ENCODE measurements around the gene NTNG1. TPM values are rescaled to one million over a fixed set of nuclear protein-coding genes. Genes with fewer than 3 reads are reported as not detected.

NTNG1 gene
- total RNA-seq, 1 donor from 2014 or later = 0.83 TPM

DNA sequence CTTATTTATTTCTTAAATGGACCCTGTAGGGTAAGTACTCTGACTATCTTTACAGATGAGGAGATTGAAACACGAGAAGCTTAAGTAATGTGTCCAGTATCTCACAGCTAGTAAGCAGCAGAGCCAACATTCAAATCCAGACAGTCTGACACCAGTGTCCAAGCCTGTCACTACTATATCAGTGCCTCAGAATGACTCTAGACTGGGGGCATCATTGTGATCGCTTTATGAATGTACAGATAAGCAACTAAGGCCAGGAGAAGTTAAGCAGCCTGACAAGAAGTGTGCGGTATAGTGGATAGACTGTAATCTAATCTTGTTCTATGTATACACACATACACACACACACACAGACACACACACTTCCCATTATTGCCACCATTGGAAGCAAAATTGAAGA lies 158.7 kb downstream of the NTNG1 start:
- no peak for TF ChIP-seq CTCF (IDR thresholded peaks at IDR 0.05; ENCODE audit: unreplicated experiment)
- Mint-ChIP-seq H3K27me3 (ENCODE audit: low read depth) (peaks cover 2% of the 10 kb centered on the region), H3K36me3 (no peaks in the 10 kb centered on the region), H3K4me1 (peaks cover 14% of the 10 kb centered on the region), H3K4me3 (no peak overlapping the region), H3K9me3 (no peaks in the 10 kb centered on the region), H3K27ac (no peak overlapping the region)
- DNase-seq (ENCODE audit: low spot score in 2 of 2, unreplicated experiment in 2 of 2) = no peak

DNA sequence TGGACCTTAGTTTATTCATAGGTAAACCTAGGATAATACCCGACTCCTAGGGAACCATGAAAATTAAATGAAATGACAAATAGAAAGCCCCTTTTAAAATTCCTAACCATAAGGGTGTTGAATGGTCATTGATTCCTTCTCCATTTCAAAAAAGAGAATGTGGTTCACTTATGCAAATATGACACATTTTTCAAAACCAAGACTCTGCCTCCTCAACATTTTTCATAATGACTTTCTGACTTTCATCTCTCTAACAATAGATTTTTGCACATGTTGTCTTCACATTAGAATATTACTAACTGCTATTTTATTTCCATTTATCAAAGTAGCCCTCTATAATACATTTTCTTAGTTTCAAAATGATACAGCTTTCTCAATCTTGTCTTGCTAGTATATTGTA lies 169.1 kb downstream of the NTNG1 start:
- no peak for DNase-seq (ENCODE audit: low spot score in 2 of 2, unreplicated experiment in 2 of 2)
- no peak overlapping the region for H3K27ac Mint-ChIP-seq
- H3K36me3 Mint-ChIP-seq = no peaks in the 10 kb centered on the region
- peaks cover 9% of the 10 kb centered on the region for H3K9me3 Mint-ChIP-seq
- H3K27me3 Mint-ChIP-seq (ENCODE audit: low read depth) = no peaks in the 10 kb centered on the region
- no peaks in the 10 kb centered on the region for H3K4me1 Mint-ChIP-seq
- TF ChIP-seq CTCF (IDR thresholded peaks at IDR 0.05; ENCODE audit: unreplicated experiment) = no peak
- H3K4me3 Mint-ChIP-seq = no peak overlapping the region

DNA sequence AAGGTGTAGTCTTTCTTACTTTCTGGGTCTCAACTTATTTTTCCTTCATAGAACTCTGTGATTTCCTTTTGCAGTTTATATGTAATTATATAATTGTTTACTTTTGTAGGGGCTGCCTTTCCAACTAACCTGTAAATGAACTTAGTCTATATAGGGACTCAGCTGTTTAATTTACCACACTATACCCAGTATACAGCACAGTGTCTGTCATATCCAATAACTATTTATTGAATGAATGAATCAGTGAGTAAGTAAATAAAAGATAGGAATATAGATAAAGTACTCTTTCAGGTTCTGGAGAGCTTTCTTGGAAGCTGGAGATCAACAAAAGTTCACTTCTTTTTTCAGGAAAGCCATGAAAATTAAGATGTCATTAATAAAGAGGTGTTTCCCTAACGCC lies 174.8 kb downstream of the NTNG1 start:
- Mint-ChIP-seq H3K4me3 (no peak overlapping the region), H3K27ac (no peak overlapping the region), H3K36me3 (no peaks in the 10 kb centered on the region), H3K9me3 (no peaks in the 10 kb centered on the region), H3K4me1 (no peaks in the 10 kb centered on the region), H3K27me3 (ENCODE audit: low read depth) (no peaks in the 10 kb centered on the region)
- DNase-seq (ENCODE audit: low spot score in 2 of 2, unreplicated experiment in 2 of 2) = no peak
- TF ChIP-seq CTCF (IDR thresholded peaks at IDR 0.05; ENCODE audit: unreplicated experiment) = no peak

DNA sequence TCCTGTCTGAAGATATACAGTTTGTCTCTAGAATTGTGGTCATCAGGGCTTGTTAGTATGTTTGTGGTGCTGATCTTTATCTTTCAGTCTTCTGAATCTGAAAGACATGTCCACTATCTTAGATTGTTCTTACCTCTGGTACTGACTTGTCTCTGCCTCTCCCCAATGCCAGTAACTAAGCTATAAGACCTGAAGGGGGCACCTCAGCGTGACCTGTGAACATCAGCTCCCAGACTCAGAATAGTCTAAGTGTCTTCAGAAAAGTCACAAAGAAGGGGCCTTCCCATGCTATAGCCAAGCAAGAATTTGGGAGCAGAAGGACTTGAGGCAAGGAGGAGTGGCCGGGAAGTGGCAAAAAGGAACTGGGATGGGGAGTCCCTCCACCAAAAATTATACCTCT lies 178.1 kb downstream of the NTNG1 start:
- TF ChIP-seq CTCF (IDR thresholded peaks at IDR 0.05; ENCODE audit: unreplicated experiment) = no peak
- H3K9me3 Mint-ChIP-seq = no peaks in the 10 kb centered on the region
- DNase-seq (ENCODE audit: low spot score in 2 of 2, unreplicated experiment in 2 of 2) = no peak
- H3K27ac Mint-ChIP-seq = no peak overlapping the region
- peaks cover 2% of the 10 kb centered on the region for H3K4me1 Mint-ChIP-seq
- no peaks in the 10 kb centered on the region for H3K36me3 Mint-ChIP-seq
- H3K4me3 Mint-ChIP-seq = no peak overlapping the region
- H3K27me3 Mint-ChIP-seq (ENCODE audit: low read depth) = peaks cover 1% of the 10 kb centered on the region

GRCh38 chr1:107323784-107324183 lies 182.9 kb downstream of the NTNG1 start:
- TF ChIP-seq CTCF (IDR thresholded peaks at IDR 0.05; ENCODE audit: unreplicated experiment) = no peak

DNA sequence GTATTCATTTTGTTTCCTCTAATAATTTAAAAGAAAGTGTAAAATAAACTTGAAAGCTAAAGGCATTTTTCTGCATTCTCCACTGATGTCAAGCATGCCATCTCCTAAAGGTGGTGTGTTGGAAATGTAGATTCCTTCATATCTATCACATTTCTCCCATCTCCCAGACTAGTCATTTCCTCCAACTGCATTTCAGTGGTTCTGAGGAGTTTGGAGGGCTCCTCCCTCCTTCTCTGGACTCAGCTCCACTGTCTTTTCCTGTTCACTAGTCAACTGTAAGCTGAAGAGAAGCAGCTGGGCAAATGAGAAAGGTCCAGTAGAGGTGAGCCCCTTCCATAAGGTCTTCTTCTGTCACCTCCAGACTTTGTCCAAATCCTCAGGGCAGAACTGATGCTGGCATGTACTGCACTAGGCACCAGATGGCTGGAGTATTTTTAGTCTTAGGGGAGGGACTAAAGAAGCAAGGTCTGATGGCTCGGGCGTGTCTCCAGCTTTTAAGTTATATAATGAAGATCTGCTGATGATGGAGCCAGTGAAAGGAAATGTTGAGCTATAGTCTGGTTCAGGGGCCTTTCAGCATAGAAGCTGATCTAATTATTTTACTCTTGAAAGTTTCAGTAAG lies 186.1 kb downstream of the NTNG1 start:
- no peak for DNase-seq (ENCODE audit: low spot score in 2 of 2, unreplicated experiment in 2 of 2)
- no peak overlapping the region for H3K4me3 Mint-ChIP-seq
- no peak for TF ChIP-seq CTCF (IDR thresholded peaks at IDR 0.05; ENCODE audit: unreplicated experiment)
- peaks cover 1% of the 10 kb centered on the region for H3K27me3 Mint-ChIP-seq (ENCODE audit: low read depth)
- H3K4me1 Mint-ChIP-seq = peaks cover 2% of the 10 kb centered on the region
- no peaks in the 10 kb centered on the region for H3K36me3 Mint-ChIP-seq
- no peaks in the 10 kb centered on the region for H3K9me3 Mint-ChIP-seq
- no peak overlapping the region for H3K27ac Mint-ChIP-seq

More at GRCh38 chr1:107323784-107324183, 182.9 kb downstream of the NTNG1 start:
- no peak for DNase-seq (ENCODE audit: low spot score in 2 of 2, unreplicated experiment in 2 of 2)
- no peaks in the 10 kb centered on the region for H3K9me3 Mint-ChIP-seq
- H3K36me3 Mint-ChIP-seq = no peaks in the 10 kb centered on the region
- peaks cover 1% of the 10 kb centered on the region for H3K27me3 Mint-ChIP-seq (ENCODE audit: low read depth)
- peaks cover 2% of the 10 kb centered on the region for H3K4me1 Mint-ChIP-seq
- H3K4me3 Mint-ChIP-seq = no peak overlapping the region
- H3K27ac Mint-ChIP-seq = no peak overlapping the region
